ENCODE data around the gene SLC35B2. TPM values are rescaled to one million over a fixed set of nuclear protein-coding genes. Genes with fewer than 3 reads are reported as not detected.
A peak's percentile ranks its signal among the peaks of the same experiment; 100 is the strongest.

The SLC35B2 gene
- total RNA-seq, 1 donor from 2014 or later, result 33.9 TPM

DNA sequence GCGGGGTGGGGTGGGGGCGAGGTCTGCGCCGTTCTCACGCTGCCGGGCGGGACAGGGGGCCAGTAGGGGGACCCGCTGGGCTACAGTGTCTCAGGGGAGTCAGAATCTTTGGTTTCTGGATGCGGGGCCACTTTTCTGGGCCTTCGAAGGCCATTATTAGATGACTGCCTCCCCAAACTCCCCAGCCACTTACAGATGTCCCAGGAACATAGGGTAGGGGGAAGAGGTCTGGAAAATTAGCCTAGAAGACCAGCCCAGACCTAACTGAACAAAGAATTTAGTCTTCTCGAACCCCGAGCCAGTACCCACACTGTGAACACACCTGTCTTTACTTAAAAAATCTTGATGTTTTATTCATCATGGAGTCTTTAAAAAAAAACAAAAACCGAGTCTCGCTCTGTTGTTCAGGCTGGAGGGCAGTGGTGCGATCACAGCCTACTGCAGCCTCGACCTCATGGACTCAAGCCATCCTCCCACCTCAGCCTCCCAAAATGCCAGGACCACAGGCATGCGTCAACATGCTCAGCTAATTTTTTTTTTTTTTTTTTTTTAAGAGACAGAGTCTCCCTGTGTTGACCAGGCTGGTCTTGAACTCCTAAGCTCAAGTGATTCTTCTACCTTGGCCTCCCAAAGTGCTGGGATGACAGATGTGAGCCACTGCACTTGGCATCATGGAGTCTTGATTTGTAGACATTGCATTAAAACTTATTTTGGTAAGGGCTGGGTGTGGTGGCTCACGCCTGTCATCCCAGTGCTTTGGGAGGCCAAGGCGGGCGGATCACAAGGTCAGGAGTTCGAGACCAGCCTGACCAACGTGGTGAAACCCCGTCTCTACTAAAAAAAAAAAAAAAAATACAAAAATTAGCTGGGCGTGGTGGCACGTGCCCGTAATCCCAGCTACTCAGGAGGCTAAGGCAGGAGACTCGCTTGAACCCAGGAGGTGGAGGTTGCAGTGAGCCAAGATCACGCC is 37.2 kb downstream of the SLC35B2 start:
- peak overlapping the region; percentile 44 for H3K4me3 ChIP-seq
- peaks cover 83% of the 10 kb centered on the region for H3F3A ChIP-seq (ENCODE audit: low read depth)
- peaks cover 13% of the 10 kb centered on the region for H4K20me1 ChIP-seq (ENCODE audit: low read depth)
- H3K36me3 ChIP-seq, result no peaks in the 10 kb centered on the region
- H3K27ac ChIP-seq, result peak overlapping the region; percentile 82
- H3K4me1 ChIP-seq, result peaks cover 59% of the 10 kb centered on the region
- H2AFZ ChIP-seq (replicated peaks), result no peak overlapping the region
- TF ChIP-seq, protein P1, sequence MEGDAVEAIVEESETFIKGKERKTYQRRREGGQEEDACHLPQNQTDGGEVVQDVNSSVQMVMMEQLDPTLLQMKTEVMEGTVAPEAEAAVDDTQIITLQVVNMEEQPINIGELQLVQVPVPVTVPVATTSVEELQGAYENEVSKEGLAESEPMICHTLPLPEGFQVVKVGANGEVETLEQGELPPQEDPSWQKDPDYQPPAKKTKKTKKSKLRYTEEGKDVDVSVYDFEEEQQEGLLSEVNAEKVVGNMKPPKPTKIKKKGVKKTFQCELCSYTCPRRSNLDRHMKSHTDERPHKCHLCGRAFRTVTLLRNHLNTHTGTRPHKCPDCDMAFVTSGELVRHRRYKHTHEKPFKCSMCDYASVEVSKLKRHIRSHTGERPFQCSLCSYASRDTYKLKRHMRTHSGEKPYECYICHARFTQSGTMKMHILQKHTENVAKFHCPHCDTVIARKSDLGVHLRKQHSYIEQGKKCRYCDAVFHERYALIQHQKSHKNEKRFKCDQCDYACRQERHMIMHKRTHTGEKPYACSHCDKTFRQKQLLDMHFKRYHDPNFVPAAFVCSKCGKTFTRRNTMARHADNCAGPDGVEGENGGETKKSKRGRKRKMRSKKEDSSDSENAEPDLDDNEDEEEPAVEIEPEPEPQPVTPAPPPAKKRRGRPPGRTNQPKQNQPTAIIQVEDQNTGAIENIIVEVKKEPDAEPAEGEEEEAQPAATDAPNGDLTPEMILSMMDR (IDR thresholded peaks at IDR 0.05), result peak; percentile 17
- TF ChIP-seq EZH2phosphoT487 (IDR thresholded peaks at IDR 0.05) (no peak), EZH2 (IDR thresholded peaks at IDR 0.05) (no peak)
- H3K36me3 Mint-ChIP-seq, result peaks cover 3% of the 10 kb centered on the region
- peaks cover 53% of the 10 kb centered on the region for H3K4me1 Mint-ChIP-seq
- H3K9me3 Mint-ChIP-seq, result no peaks in the 10 kb centered on the region
- peaks cover 11% of the 10 kb centered on the region for H3K27me3 Mint-ChIP-seq (ENCODE audit: insufficient read depth, low read depth)
- H3K9ac ChIP-seq, result no peak overlapping the region
- no peak for DNase-seq (ENCODE audit: low spot score)
- H3K4me3 Mint-ChIP-seq, result peak overlapping the region; percentile 81
- peaks cover 13% of the 10 kb centered on the region for H3K27me3 ChIP-seq
- no peaks in the 10 kb centered on the region for H3K9me3 ChIP-seq (ENCODE audit: low read depth)
- H3K4me2 ChIP-seq, result peak overlapping the region; percentile 73
- H3K79me2 ChIP-seq (ENCODE audit: low read depth), result peaks cover 11% of the 10 kb centered on the region
- H3K27ac Mint-ChIP-seq, result no peak overlapping the region

DNA sequence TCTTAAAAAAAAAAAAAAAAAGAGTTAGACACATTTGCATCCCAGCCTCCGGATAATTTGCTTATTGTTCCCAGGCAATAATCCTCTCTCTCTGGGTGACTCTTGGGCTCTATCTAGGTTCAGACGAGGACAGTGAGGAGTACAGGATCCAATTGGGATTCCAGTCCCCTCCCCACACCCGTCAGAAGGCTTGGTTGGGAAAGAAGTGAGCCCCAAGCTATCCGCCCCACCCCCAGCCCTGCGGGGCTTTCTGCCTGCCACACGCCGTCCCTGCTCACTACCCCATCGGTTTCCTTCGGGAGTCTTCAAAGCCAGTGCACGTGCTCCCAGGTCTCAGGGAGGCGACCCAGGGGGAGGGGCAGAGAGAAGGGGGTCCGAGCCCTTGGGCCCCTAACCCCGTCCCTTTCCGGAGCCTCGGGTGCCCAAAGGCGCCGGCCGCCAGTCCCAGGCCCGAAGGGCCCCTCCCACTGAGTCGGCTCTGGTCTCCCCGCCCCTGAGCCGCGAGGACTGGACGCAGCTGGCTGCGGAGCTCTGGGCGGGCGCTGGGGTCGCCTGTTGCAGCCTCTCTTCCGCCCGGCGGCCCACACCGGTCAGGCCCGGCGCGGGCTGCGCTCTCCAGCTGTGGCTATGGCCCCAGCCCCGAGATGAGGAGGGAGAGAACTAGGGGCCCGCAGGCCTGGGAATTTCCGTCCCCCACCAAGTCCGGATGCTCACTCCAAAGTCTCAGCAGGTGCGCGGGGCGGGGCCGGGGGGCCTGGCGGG is 38.1 kb downstream of the SLC35B2 start:
- Mint-ChIP-seq H3K27ac (peak overlapping the region; percentile 91), H3K4me1 (peaks cover 44% of the 10 kb centered on the region), H3K4me3 (peak overlapping the region; percentile 81), H3K36me3 (peaks cover 3% of the 10 kb centered on the region), H3K9me3 (no peaks in the 10 kb centered on the region), H3K27me3 (ENCODE audit: insufficient read depth, low read depth) (peaks cover 11% of the 10 kb centered on the region)
- peak overlapping the region; percentile 73 for H3K4me2 ChIP-seq
- H3K4me1 ChIP-seq, result peaks cover 51% of the 10 kb centered on the region
- TF ChIP-seq EZH2phosphoT487 (IDR thresholded peaks at IDR 0.05), result no peak
- no peak for TF ChIP-seq EZH2 (IDR thresholded peaks at IDR 0.05)
- H3K9me3 ChIP-seq (ENCODE audit: low read depth), result no peaks in the 10 kb centered on the region
- peaks cover 3% of the 10 kb centered on the region for H3K79me2 ChIP-seq (ENCODE audit: low read depth)
- H3K27ac ChIP-seq, result peak overlapping the region; percentile 82
- H3K9ac ChIP-seq, result no peak overlapping the region
- peak; percentile 96 for DNase-seq (ENCODE audit: low spot score)
- peaks cover 5% of the 10 kb centered on the region for H4K20me1 ChIP-seq (ENCODE audit: low read depth)
- H3F3A ChIP-seq (ENCODE audit: low read depth), result peaks cover 78% of the 10 kb centered on the region
- H3K36me3 ChIP-seq, result no peaks in the 10 kb centered on the region
- H2AFZ ChIP-seq (replicated peaks), result peak overlapping the region; percentile 30
- peaks cover 13% of the 10 kb centered on the region for H3K27me3 ChIP-seq
- H3K4me3 ChIP-seq, result peak overlapping the region; percentile 44

DNA sequence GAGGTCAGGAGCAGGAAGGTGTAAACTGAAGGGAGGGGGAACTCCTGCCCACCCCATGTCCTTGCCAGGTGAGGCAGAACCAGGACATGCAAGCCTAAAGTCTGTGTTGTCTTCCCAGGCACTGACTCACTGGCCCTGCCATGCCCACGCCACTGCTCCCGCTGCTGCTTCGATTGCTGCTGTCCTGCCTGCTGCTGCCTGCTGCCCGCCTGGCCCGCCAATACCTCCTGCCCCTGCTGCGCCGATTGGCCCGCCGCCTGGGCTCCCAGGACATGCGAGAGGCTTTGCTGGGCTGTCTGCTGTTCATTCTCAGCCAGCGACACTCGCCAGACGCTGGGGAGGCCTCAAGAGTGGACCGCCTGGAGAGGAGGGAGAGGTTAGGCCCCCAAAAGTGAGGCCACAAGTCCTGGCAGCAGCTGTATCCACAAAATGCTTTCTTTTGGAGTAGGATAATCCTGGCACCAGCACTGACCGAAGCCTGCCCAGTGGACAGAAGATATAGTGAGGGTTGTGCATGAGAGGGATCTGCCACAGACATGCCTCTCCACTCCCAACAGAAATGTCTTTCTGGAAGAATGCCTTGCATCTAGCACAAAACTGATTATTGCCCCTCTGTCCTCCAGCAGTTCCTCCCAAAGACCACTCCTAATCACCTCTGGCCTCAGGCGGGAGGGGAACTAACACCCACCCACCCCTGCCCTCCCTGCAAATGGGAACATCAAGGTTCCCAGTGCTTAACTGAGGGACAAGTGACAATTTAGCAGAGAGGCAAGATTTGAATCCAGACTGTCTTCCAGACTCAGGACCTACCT is 39.8 kb downstream of the SLC35B2 start:
- no peak for TF ChIP-seq EZH2phosphoT487 (IDR thresholded peaks at IDR 0.05)
- TF ChIP-seq, protein P1 (IDR thresholded peaks at IDR 0.05), result no peak
- no peak for TF ChIP-seq EZH2 (IDR thresholded peaks at IDR 0.05)
- H3K27ac Mint-ChIP-seq, result no peak overlapping the region

More for the DNA sequence above, 39.8 kb downstream of the SLC35B2 start:
- Mint-ChIP-seq H3K27me3 (ENCODE audit: insufficient read depth, low read depth) (peaks cover 11% of the 10 kb centered on the region), H3K4me1 (peaks cover 34% of the 10 kb centered on the region), H3K4me3 (peak overlapping the region; percentile 41), H3K36me3 (peaks cover 3% of the 10 kb centered on the region), H3K9me3 (no peaks in the 10 kb centered on the region)
- peaks cover 43% of the 10 kb centered on the region for H3K4me1 ChIP-seq
- H3K36me3 ChIP-seq, result no peaks in the 10 kb centered on the region
- H3K4me3 ChIP-seq, result no peak overlapping the region
- peak overlapping the region; percentile 73 for H3K4me2 ChIP-seq
- H3K27ac ChIP-seq, result no peak overlapping the region
- H3K79me2 ChIP-seq (ENCODE audit: low read depth), result no peaks in the 10 kb centered on the region
- H4K20me1 ChIP-seq (ENCODE audit: low read depth), result no peaks in the 10 kb centered on the region
- peak; percentile 71 for DNase-seq (ENCODE audit: low spot score)
- H3K9me3 ChIP-seq (ENCODE audit: low read depth), result no peaks in the 10 kb centered on the region
- H3K9ac ChIP-seq, result no peak overlapping the region
- peaks cover 65% of the 10 kb centered on the region for H3F3A ChIP-seq (ENCODE audit: low read depth)
- H3K27me3 ChIP-seq, result peaks cover 13% of the 10 kb centered on the region
- H2AFZ ChIP-seq (replicated peaks), result no peak overlapping the region

Data from neural progenitor cell (in vitro differentiated cells).